Karpas-422 (cell line): Measurements from ENCODE around the gene HOPX. TPM values are rescaled to one million over a fixed set of nuclear protein-coding genes. Genes with fewer than 3 reads are reported as not detected.

ENCODE experiments used
- DNase-seq: peaks from one replicate; pipeline ENCODE4 v3.0.0-alpha.2; 2015
- H2AFZ ChIP-seq: fragments of 200-600 bp; sonication (generic); 2 replicates; pipeline ENCODE4 v1.6.1; 2014; ENCODE audit warnings: antibody characterized with exemption, low read length, mixed read lengths
- H3K27ac ChIP-seq: fragments of 200-600 bp; sonication (generic); 2 replicates; pipeline ENCODE4 v1.5.1; 2014; ENCODE audit warnings: mild to moderate bottlenecking, low read length, moderate library complexity
- H3K27me3 ChIP-seq: fragments of 200-600 bp; sonication (generic); 2 replicates; pipeline ENCODE4 v1.6.1; 2014; ENCODE audit warnings: low read length, mixed read lengths
- H3K36me3 ChIP-seq: fragments of 200-600 bp; sonication (generic); 2 replicates; pipeline ENCODE4 v1.6.1; 2014; ENCODE audit warnings: low read length, mixed read lengths; ENCODE audit not compliant: insufficient read depth
- H3K4me1 ChIP-seq: fragments of 200-600 bp; sonication (generic); 2 replicates; pipeline ENCODE4 v1.6.1; 2014; ENCODE audit warnings: mild to moderate bottlenecking, low read length, mixed read lengths
- H3K4me2 ChIP-seq: fragments of 200-600 bp; sonication (generic); 2 replicates; pipeline ENCODE4 v1.6.1; 2014; ENCODE audit warnings: low read length, low read depth, mild to moderate bottlenecking; ENCODE audit not compliant: poor library complexity, severe bottlenecking
- H3K4me3 ChIP-seq: fragments of 200-600 bp; sonication (generic); 2 replicates; pipeline ENCODE4 v1.5.1; 2014; ENCODE audit warnings: mild to moderate bottlenecking, antibody characterized with exemption, low read length, mixed read lengths
- H3K79me2 ChIP-seq: fragments of 200-600 bp; sonication (generic); 2 replicates; pipeline ENCODE4 v1.6.1; 2014; ENCODE audit warnings: mild to moderate bottlenecking, low read length, mixed read lengths
- H3K9ac ChIP-seq: fragments of 200-600 bp; sonication (generic); 2 replicates; pipeline ENCODE4 v1.6.0; 2014; ENCODE audit warnings: low read length
- H3K9me2 ChIP-seq: fragments of 200-600 bp; sonication (generic), shearing (Covaris generic); replicated peaks from 2 replicates; pipeline ENCODE4 v1.6.0; 2014; ENCODE audit warnings: mild to moderate bottlenecking, low read length, moderate library complexity; ENCODE audit not compliant: insufficient read depth
- H3K9me3 ChIP-seq: fragments of 300-700, 200-600 bp; sonication (generic); 2 replicates; pipeline ENCODE4 v1.6.1; 2014; ENCODE audit warnings: low read length, mixed read lengths
- H4K20me1 ChIP-seq: fragments of 200-600 bp; sonication (generic); 2 replicates; pipeline ENCODE4 v1.6.1; 2014; ENCODE audit warnings: mild to moderate bottlenecking, antibody characterized with exemption, low read length, low read depth; ENCODE audit not compliant: insufficient read depth
- total RNA-seq: library from RNA; depleted of rRNA; stranded (reverse); fragments of >200 nt; shearing (Covaris generic); gene quantifications from 2 replicates; pipeline ENCODE4 v1.2.3, GENCODE V29; 2014; ENCODE audit warnings: low replicate concordance

The HOPX gene
- total RNA-seq, 1 experiment from 2014 or later, result not detected

DNA sequence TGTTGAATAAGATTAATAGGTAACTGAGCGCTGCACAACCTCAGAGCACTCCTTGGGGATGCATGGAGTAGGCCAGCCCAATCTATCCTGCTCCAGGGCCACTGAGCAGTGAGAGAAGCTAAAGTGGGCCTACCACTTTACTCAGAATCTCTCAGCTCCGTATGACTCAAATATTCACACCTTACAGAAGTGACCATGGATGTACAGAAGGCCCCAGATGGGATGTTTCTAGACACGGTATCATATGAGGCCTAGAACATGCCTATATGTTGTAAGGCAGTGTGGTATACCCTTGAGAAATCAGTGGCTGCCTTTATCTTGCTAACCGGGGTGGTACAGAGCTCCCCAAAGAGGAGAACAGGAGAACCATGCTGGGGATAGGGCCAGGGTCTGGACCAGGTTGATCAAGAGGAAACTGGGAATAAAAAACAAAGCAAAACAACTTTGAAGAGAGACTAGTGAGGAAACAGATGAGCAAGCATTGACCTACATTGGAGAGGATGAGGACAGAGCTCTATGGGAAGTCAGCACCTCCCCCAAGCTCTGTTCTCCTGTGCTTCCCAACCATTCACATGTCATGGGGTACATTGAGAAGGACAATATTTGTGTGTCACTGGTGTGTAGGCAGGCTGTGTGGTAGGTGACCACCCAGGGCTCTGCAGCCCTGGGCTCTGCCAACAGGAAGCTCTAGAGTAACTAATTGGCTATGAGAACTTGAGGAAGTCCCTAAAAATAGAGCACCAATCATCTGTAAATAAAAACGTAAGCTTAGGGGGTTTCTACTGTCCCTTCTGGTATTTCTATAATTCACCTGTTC lies 31.4 kb downstream of the HOPX start:
- no peak overlapping the region for H3K4me3 ChIP-seq
- DNase-seq, result no peak
- no peaks in the 10 kb centered on the region for H3K4me1 ChIP-seq

DNA sequence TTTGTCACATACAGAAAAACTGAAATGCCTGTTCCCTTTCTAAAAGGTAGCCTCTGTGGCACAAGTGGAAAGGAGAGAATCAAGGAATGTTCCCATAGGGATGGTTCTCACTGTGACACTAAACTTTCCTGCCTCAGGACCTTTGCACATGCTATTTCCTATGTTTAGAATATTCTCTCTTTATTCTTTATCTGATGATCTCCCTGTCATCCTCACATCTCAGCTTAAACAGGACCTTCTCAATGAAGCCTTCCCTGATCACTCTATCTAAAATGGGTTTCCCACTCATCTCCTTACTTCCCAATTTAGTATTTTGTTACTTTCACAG lies 32.3 kb downstream of the HOPX start:
- H4K20me1 ChIP-seq, result no peaks in the 10 kb centered on the region
- no peaks in the 10 kb centered on the region for H3K27me3 ChIP-seq
- DNase-seq, result no peak
- no peak overlapping the region for H3K4me2 ChIP-seq
- no peak overlapping the region for H3K4me3 ChIP-seq
- no peaks in the 10 kb centered on the region for H3K79me2 ChIP-seq
- no peak overlapping the region for H3K9ac ChIP-seq
- no peaks in the 10 kb centered on the region for H3K9me2 ChIP-seq
- no peaks in the 10 kb centered on the region for H3K4me1 ChIP-seq
- H2AFZ ChIP-seq, result no peak overlapping the region
- H3K9me3 ChIP-seq, result no peaks in the 10 kb centered on the region
- H3K36me3 ChIP-seq, result no peaks in the 10 kb centered on the region
- H3K27ac ChIP-seq, result no peak overlapping the region

More for the DNA sequence above, 31.4 kb downstream of the HOPX start:
- no peaks in the 10 kb centered on the region for H3K9me3 ChIP-seq
- no peak overlapping the region for H3K27ac ChIP-seq
- no peaks in the 10 kb centered on the region for H4K20me1 ChIP-seq
- H3K27me3 ChIP-seq, result no peaks in the 10 kb centered on the region
- H3K4me2 ChIP-seq, result no peak overlapping the region
- no peaks in the 10 kb centered on the region for H3K36me3 ChIP-seq
- no peak overlapping the region for H3K9ac ChIP-seq
- no peak overlapping the region for H2AFZ ChIP-seq
- H3K79me2 ChIP-seq, result no peaks in the 10 kb centered on the region
- H3K9me2 ChIP-seq, result no peaks in the 10 kb centered on the region

DNA sequence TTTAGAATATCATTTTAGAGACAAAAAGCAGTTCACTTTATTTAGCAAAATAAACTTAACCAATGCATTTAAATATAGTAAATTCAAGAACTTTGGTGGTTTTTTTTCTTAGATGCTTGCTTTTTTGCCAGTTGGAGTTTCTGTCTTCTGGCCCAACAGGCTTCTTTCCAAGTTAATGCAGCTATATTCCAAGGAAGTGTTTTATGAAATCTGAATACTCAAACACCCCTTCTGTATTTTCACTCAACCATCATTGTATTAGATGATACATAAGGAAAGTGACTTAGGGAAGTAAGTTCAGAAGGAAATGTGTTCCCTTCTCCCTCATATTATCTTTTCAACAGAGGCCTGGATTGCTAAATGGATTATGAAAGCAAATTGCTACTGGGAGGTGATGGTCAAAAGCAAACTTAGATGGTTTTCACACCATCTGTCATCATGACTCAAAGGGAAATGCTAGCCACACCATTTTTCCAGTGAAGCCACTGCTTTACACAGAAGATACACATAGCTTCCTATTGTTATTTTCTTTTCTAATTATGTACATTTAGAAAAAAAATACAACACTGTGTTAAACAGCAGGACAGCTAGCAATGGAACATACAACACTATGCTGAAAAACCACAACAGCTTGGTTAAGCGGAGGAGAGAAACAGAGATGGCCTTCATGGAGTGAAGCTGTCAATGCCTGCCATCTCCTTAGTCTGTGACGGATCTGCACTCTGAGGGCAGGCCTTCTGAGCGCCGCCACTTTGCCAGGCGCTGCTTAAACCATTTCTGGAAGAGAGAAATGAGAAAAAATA lies 32.9 kb downstream of the HOPX start:
- no peak overlapping the region for H3K4me3 ChIP-seq
- H3K9me2 ChIP-seq, result no peaks in the 10 kb centered on the region
- no peak overlapping the region for H2AFZ ChIP-seq
- no peaks in the 10 kb centered on the region for H4K20me1 ChIP-seq
- no peaks in the 10 kb centered on the region for H3K27me3 ChIP-seq
- H3K4me2 ChIP-seq, result no peak overlapping the region
- H3K9ac ChIP-seq, result no peak overlapping the region
- no peak overlapping the region for H3K27ac ChIP-seq
- no peaks in the 10 kb centered on the region for H3K36me3 ChIP-seq
- H3K4me1 ChIP-seq, result no peaks in the 10 kb centered on the region
- no peaks in the 10 kb centered on the region for H3K79me2 ChIP-seq
- no peak for DNase-seq
- no peaks in the 10 kb centered on the region for H3K9me3 ChIP-seq

DNA sequence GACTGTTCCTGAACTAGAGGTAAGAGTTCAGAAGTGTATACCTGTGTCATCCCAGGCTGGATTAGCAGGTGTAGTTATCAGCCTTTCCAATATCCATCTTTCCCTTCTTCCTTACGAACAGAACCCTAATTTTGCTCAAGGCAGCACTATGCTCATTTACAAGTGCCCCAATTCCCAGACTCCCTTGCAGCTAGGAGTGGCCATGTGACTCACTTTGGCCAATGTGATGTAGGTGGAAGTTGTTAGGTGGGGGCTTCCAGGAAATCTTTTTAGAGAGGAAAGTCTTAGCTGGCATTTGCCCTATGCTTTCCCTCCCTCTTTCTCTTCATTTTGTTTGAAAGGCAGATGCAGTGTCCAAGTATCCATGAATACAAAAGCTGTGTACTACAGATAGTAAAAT lies 34.8 kb downstream of the HOPX start:
- Histone ChIP-seq H3K4me1 (no peaks in the 10 kb centered on the region), H3K4me3 (no peak overlapping the region), H3K79me2 (no peaks in the 10 kb centered on the region), H3K27me3 (no peaks in the 10 kb centered on the region), H4K20me1 (no peaks in the 10 kb centered on the region), H3K27ac (no peak overlapping the region), H3K36me3 (no peaks in the 10 kb centered on the region), H3K9me2 (no peaks in the 10 kb centered on the region), H3K9ac (no peak overlapping the region), H2AFZ (no peak overlapping the region), H3K9me3 (no peaks in the 10 kb centered on the region), H3K4me2 (no peak overlapping the region)
- no peak for DNase-seq

DNA sequence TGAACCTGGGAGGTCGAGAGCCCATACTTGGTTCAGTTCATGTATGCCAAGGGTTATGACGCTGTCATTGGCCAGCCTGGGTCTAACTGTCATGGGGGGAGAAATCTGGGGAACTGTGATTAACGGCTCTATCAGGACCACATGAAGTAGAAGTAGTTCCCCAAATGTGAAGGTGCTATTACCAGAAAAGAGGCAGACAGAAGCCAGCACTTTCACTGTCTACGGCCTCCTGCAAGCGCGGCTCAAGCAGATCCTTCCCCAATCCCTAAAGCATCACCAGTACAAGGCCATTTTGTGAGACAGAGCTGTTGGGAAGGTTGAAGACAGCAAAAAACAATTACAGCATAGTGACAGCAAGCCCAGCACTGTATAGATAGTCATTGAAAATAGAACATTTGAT lies 37.5 kb downstream of the HOPX start:
- DNase-seq, result no peak
- no peaks in the 10 kb centered on the region for H3K9me3 ChIP-seq
- no peaks in the 10 kb centered on the region for H3K27me3 ChIP-seq
- H3K79me2 ChIP-seq, result no peaks in the 10 kb centered on the region
- H3K4me3 ChIP-seq, result no peak overlapping the region
- no peak overlapping the region for H3K27ac ChIP-seq
- no peaks in the 10 kb centered on the region for H3K9me2 ChIP-seq
- no peak overlapping the region for H2AFZ ChIP-seq
- no peaks in the 10 kb centered on the region for H3K36me3 ChIP-seq
- no peaks in the 10 kb centered on the region for H4K20me1 ChIP-seq
- H3K9ac ChIP-seq, result no peak overlapping the region
- H3K4me2 ChIP-seq, result no peak overlapping the region
- H3K4me1 ChIP-seq, result no peaks in the 10 kb centered on the region

DNA sequence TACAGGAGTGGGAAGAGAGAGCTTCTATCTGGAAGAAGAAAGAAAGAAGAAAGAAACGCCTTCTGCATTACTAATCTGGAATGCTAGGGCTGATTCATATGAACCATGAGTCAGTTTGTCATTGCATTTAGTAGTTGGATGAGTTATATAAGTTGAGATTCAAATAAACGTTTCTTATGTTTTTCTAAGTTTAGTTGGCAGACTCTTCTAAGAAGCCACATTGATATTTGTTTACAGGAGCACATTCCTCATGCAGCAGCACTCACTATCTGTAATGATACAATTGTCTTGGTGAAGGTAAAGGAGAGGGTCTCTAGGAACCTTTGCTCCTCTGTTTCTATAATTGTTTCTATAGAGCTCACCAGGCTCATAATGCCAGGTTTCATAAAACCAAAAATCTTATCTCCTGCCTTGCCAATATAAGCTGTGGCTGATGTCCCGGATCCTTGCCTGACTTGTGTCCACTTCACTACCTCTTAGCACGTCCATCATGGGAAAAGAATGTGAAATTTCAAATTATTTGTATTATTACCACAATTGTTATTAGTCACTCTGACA lies 39.5 kb downstream of the HOPX start:
- DNase-seq, result no peak
- H3K27ac ChIP-seq, result no peak overlapping the region
- no peak overlapping the region for H3K9ac ChIP-seq
- no peak overlapping the region for H3K4me3 ChIP-seq
- no peaks in the 10 kb centered on the region for H3K4me1 ChIP-seq
- no peak overlapping the region for H2AFZ ChIP-seq
- no peaks in the 10 kb centered on the region for H3K79me2 ChIP-seq
- H3K27me3 ChIP-seq, result no peaks in the 10 kb centered on the region
- H4K20me1 ChIP-seq, result no peaks in the 10 kb centered on the region
- H3K9me2 ChIP-seq, result no peaks in the 10 kb centered on the region
- no peaks in the 10 kb centered on the region for H3K9me3 ChIP-seq
- no peaks in the 10 kb centered on the region for H3K36me3 ChIP-seq
- no peak overlapping the region for H3K4me2 ChIP-seq

DNA sequence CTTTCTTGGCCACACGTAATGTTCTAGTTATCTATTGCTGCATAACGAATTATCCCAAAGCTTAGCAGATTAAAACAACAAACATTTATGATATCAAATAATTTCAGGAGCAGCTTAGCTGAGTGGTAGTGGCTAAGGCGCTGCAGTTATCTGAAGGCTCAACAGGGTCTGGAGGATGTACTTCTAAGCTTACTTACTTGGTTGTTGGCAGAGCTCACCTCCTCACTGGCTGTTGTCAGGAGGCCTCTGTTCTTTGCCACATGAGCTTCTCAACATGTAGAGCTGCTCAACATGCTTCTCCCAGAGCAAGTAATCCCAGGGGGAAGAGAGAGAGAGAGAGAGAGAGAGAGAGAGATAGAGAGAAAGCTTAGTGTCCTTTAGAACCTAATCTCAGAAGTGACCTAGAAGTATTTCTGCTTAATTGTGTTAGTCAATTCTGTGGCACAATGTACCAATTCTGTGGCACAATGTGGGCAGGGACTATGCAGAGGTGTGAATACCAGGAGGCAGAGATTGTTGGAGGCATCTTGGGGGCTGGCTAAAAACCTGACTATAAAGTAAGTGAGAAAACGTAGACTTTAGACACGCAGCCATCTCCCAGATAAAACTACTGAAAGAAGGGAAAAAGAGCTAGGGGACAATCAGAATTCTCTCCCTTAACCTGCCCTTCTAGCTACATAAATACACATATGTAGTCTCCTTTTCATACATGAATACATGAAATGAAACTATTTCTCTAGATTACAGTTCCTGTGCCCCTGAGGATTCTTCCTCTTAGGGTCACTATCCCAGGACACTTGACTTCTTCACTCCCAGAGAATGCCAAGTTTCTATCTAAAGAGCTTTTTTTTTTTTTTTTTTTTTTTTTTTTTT lies 40.2 kb downstream of the HOPX start:
- Histone ChIP-seq H3K4me1 (no peaks in the 10 kb centered on the region), H3K4me2 (no peak overlapping the region), H3K9ac (no peak overlapping the region), H3K9me2 (no peaks in the 10 kb centered on the region), H3K4me3 (no peak overlapping the region), H3K36me3 (no peaks in the 10 kb centered on the region), H3K27ac (no peak overlapping the region), H3K9me3 (no peaks in the 10 kb centered on the region), H3K79me2 (no peaks in the 10 kb centered on the region), H2AFZ (no peak overlapping the region), H4K20me1 (no peaks in the 10 kb centered on the region), H3K27me3 (no peaks in the 10 kb centered on the region)
- no peak for DNase-seq

DNA sequence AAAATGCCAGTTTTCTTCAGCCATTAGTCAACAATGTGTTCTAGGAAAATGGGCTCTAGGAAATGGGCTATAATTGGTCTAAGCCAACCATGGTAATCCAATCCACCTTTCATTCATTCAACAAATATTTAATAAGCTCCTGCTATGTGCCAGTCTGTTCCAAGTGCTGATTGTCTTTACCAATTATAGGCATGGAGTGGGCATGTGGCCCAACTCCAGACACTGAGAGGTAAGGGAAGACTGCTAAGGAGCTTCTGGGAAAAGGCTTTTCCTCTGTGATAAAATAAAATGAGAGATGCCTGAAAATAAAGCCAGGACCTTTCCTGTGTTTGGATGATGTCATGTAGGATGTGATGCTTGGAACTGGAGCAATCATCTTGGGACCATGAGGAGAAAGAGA lies 43.3 kb downstream of the HOPX start:
- H2AFZ ChIP-seq, result no peak overlapping the region

More for the DNA sequence above, 43.3 kb downstream of the HOPX start:
- Histone ChIP-seq H4K20me1 (no peaks in the 10 kb centered on the region), H3K27me3 (no peaks in the 10 kb centered on the region), H3K9me2 (no peaks in the 10 kb centered on the region), H3K9ac (no peak overlapping the region), H3K27ac (no peak overlapping the region), H3K4me1 (no peaks in the 10 kb centered on the region), H3K79me2 (no peaks in the 10 kb centered on the region), H3K4me3 (no peak overlapping the region), H3K9me3 (no peaks in the 10 kb centered on the region), H3K4me2 (no peak overlapping the region), H3K36me3 (no peaks in the 10 kb centered on the region)
- no peak for DNase-seq
